Loucy (cell line): ENCODE measurements around the gene WEE2.

Source experiments
- H2AFZ ChIP-seq: fragments of 200-600 bp; sonication (generic); 2 replicates; pipeline ENCODE4 v1.6.0; 2016; ENCODE audit warnings: antibody characterized with exemption, mild to moderate bottlenecking, low read length, moderate library complexity
- H3F3A ChIP-seq: fragments of 200-600 bp; 2 replicates; pipeline ENCODE4 v1.6.0; 2016; ENCODE audit warnings: antibody characterized with exemption, low read depth, mild to moderate bottlenecking
- H3K27me3 ChIP-seq: fragments of 200-600 bp; sonication (generic); 2 replicates; pipeline ENCODE4 v1.6.1; 2014; ENCODE audit warnings: low read length, mild to moderate bottlenecking; ENCODE audit not compliant: insufficient read depth, poor library complexity, severe bottlenecking
- H3K36me3 ChIP-seq: fragments of 200-600 bp; sonication (generic); 2 replicates; pipeline ENCODE4 v1.6.1; 2016; ENCODE audit warnings: low read length; ENCODE audit not compliant: insufficient read depth
- H3K4me1 ChIP-seq: fragments of 200-600 bp; sonication (generic); 2 replicates; pipeline ENCODE4 v1.5.1; 2014; ENCODE audit warnings: low read length, mild to moderate bottlenecking; ENCODE audit not compliant: insufficient read depth, poor library complexity, severe bottlenecking
- H3K4me2 ChIP-seq: fragments of 200-600 bp; sonication (generic); 2 replicates; pipeline ENCODE4 v1.6.0; 2014; ENCODE audit warnings: antibody characterized with exemption, low read length, low read depth, mild to moderate bottlenecking; ENCODE audit not compliant: poor library complexity, severe bottlenecking
- H3K4me3 ChIP-seq: fragments of 200-600 bp; sonication (generic); 2 replicates; pipeline ENCODE4 v1.5.1; 2014; ENCODE audit warnings: low read length, mild to moderate bottlenecking, mixed read lengths; ENCODE audit not compliant: poor library complexity, severe bottlenecking
- H3K79me2 ChIP-seq: fragments of 200-600 bp; sonication (generic); 2 replicates; pipeline ENCODE4 v1.6.1; 2014; ENCODE audit warnings: low read length; ENCODE audit not compliant: insufficient read depth
- H3K9ac ChIP-seq: fragments of 200-600 bp; sonication (generic); 2 replicates; pipeline ENCODE4 v1.6.0; 2014; ENCODE audit warnings: mild to moderate bottlenecking, low read depth, low read length, moderate library complexity; ENCODE audit not compliant: poor library complexity, severe bottlenecking
- H3K9me2 ChIP-seq: fragments of 200-600 bp; sonication (generic); replicated peaks from 2 replicates; pipeline ENCODE4 v1.6.1; 2016; ENCODE audit warnings: low read depth, low read length, mixed read lengths
- H3K9me3 ChIP-seq: fragments of 200-600 bp; sonication (generic); 2 replicates; pipeline ENCODE4 v1.6.1; 2014; ENCODE audit warnings: mild to moderate bottlenecking, antibody characterized with exemption, low read length, low read depth; ENCODE audit not compliant: insufficient read depth
- H4K20me1 ChIP-seq: fragments of 200-600 bp; sonication (generic); 2 replicates; pipeline ENCODE4 v1.6.0; 2014; ENCODE audit warnings: antibody characterized with exemption, low read length, mild to moderate bottlenecking; ENCODE audit not compliant: insufficient read depth, poor library complexity, severe bottlenecking
- EZH2phosphoT487 ChIP-seq: fragments of 200-600 bp; IDR thresholded peaks from 2 replicates; pipeline ENCODE4 v1.6.1; 2018; ENCODE audit warnings: antibody characterized with exemption, mild to moderate bottlenecking, moderate library complexity, borderline replicate concordance
- TF ChIP-seq, protein P1 (sequence below): fragments of 200-600 bp; sonication (generic); conservative IDR thresholded peaks from 2 replicates; pipeline ENCODE4 v1.5.1; 2014; ENCODE audit warnings: mild to moderate bottlenecking, antibody characterized with exemption, low read length

The WEE2 gene

DNA sequence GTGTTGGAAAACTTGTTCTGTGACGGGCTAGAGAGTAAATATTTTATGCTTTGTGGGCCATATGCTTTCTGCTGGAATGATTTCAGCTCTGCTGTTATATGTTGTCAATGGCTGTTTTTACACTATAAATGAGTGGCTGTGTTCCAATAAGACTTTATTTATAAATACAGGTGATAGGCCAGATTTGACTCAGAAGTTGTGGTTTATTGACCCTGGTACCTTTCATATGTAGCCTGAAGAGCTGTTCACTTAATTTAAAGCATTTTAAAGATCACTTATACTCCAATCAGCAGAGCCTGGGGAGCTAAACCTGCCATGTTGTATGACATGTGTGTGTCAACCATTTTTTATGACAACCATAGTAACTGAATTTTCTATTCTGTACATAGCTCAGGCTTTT, 20.9 kb downstream of the WEE2 start:
- H3K79me2 ChIP-seq: no peaks in the 10 kb centered on the region
- H3K36me3 ChIP-seq: no peaks in the 10 kb centered on the region
- no peak overlapping the region for H3K9ac ChIP-seq
- no peaks in the 10 kb centered on the region for H4K20me1 ChIP-seq
- no peaks in the 10 kb centered on the region for H3K4me1 ChIP-seq
- H3K27me3 ChIP-seq: no peaks in the 10 kb centered on the region
- no peak overlapping the region for H2AFZ ChIP-seq
- no peak overlapping the region for H3K4me3 ChIP-seq
- H3K9me2 ChIP-seq: no peaks in the 10 kb centered on the region
- no peak for TF ChIP-seq EZH2phosphoT487
- TF ChIP-seq, protein P1, sequence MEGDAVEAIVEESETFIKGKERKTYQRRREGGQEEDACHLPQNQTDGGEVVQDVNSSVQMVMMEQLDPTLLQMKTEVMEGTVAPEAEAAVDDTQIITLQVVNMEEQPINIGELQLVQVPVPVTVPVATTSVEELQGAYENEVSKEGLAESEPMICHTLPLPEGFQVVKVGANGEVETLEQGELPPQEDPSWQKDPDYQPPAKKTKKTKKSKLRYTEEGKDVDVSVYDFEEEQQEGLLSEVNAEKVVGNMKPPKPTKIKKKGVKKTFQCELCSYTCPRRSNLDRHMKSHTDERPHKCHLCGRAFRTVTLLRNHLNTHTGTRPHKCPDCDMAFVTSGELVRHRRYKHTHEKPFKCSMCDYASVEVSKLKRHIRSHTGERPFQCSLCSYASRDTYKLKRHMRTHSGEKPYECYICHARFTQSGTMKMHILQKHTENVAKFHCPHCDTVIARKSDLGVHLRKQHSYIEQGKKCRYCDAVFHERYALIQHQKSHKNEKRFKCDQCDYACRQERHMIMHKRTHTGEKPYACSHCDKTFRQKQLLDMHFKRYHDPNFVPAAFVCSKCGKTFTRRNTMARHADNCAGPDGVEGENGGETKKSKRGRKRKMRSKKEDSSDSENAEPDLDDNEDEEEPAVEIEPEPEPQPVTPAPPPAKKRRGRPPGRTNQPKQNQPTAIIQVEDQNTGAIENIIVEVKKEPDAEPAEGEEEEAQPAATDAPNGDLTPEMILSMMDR: no peak
- H3K4me2 ChIP-seq: no peak overlapping the region
- no peaks in the 10 kb centered on the region for H3F3A ChIP-seq
- H3K9me3 ChIP-seq: no peaks in the 10 kb centered on the region

DNA sequence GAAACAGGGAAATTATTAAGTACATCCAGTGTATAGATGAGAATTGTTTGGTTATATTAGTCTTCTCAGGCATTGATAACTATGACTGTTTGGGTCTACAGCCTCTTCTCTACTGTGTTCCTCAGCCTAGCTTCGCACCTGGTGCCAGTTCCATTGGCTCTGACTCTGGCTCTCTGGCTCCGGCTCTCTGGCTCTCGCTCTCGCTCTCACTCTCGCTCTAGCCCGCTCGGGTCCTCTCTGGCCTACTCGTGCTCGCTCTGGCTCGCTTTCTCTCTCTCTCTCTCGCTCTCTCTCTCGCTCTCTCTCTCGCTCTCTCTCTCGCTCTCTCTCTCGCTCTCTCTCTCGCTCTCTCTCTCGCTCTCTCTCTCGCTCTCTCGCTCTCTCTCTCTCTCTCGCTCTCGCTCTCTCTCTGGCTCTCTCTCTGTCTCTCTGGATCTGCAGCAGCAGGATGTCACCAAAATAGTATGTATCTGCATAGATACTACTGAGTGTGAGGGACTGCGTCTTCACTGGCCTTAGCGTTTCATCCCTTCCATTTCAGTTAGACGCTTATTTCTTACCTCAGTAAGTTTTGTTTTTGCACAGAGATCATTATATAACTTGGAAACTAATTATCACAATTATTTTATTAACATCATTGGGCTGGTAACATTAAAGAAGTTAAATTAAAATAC, 23.5 kb downstream of the WEE2 start:
- no peak for TF ChIP-seq EZH2phosphoT487
- TF ChIP-seq, protein P1: no peak
- H3F3A ChIP-seq: no peaks in the 10 kb centered on the region
- H2AFZ ChIP-seq: no peak overlapping the region
- no peak overlapping the region for H3K9ac ChIP-seq
- H3K4me2 ChIP-seq: no peak overlapping the region
- H3K27me3 ChIP-seq: no peaks in the 10 kb centered on the region
- no peak overlapping the region for H3K4me3 ChIP-seq
- H3K9me3 ChIP-seq: no peaks in the 10 kb centered on the region
- no peaks in the 10 kb centered on the region for H3K9me2 ChIP-seq
- no peaks in the 10 kb centered on the region for H3K79me2 ChIP-seq
- no peaks in the 10 kb centered on the region for H3K36me3 ChIP-seq
- H3K4me1 ChIP-seq: no peaks in the 10 kb centered on the region
- H4K20me1 ChIP-seq: no peaks in the 10 kb centered on the region

GRCh38 chr7:141737118-141737835, 29.1 kb downstream of the WEE2 start:
- TF ChIP-seq, protein P1: no peak
- no peak for TF ChIP-seq EZH2phosphoT487
- peak overlapping the region; percentile 98 for H3K4me3 ChIP-seq
- H3K4me2 ChIP-seq: peak overlapping the region; percentile 82
- no peaks in the 10 kb centered on the region for H3K9me3 ChIP-seq
- peaks cover 39% of the 10 kb centered on the region for H3K4me1 ChIP-seq
- H3F3A ChIP-seq: peaks cover 4% of the 10 kb centered on the region; the same call in 1 of the 2 replicates
- H3K36me3 ChIP-seq: peaks cover 7% of the 10 kb centered on the region
- H3K9me2 ChIP-seq: no peaks in the 10 kb centered on the region
- peaks cover 38% of the 10 kb centered on the region for H4K20me1 ChIP-seq
- H3K79me2 ChIP-seq: peaks cover 40% of the 10 kb centered on the region
- H3K9ac ChIP-seq: peak overlapping the region; percentile 84
- no peaks in the 10 kb centered on the region for H3K27me3 ChIP-seq
- peak overlapping the region; percentile 75 for H2AFZ ChIP-seq
